Calu3 (cell line): ENCODE data around the gene SLC35B3. TPM values are rescaled to one million over a fixed set of nuclear protein-coding genes. Genes with fewer than 3 reads are reported as not detected.
"Not testable (repeated sequence)": the region's sequence is repeated elsewhere in the genome, so short reads cannot be mapped to it uniquely, and the experiment has no call there.

Experiments used
- BruUV-seq: library from RNA; stranded (reverse); fragments of 400-500 nt; replicated peaks from 2 replicates; lab custom pipeline; 2021; lab: Mats Ljungman, UMichigan
- CTCF ChIA-PET: fragments of 300-600 bp; sonication (Branson Sonifier 250); formaldehyde crosslinking; loops from one replicate; lab custom pipeline; 2022; ENCODE audit warnings: antibody characterized with exemption; lab: Charles Lee
- DNase-seq: peaks from one replicate; pipeline ENCODE4 v3.0.0; 2022
- H3K27ac Mint-ChIP-seq: one replicate; pipeline ENCODE4 v1.8.0; 2022; ENCODE audit warnings: mixed read lengths; ENCODE audit not compliant: unreplicated experiment
- H3K27me3 Mint-ChIP-seq: one replicate; pipeline ENCODE4 v1.8.0; 2022; ENCODE audit warnings: mixed read lengths; ENCODE audit not compliant: unreplicated experiment
- H3K36me3 Mint-ChIP-seq: one replicate; pipeline ENCODE4 v1.8.0; 2022; ENCODE audit warnings: mild to moderate bottlenecking, moderate library complexity, mixed read lengths; ENCODE audit not compliant: insufficient read depth, unreplicated experiment
- H3K4me1 Mint-ChIP-seq: one replicate; pipeline ENCODE4 v1.8.0; 2022; ENCODE audit warnings: mild to moderate bottlenecking, low read depth, mixed read lengths; ENCODE audit not compliant: unreplicated experiment
- H3K4me3 Mint-ChIP-seq: one replicate; pipeline ENCODE4 v1.8.0; 2022; ENCODE audit warnings: mild to moderate bottlenecking, low read depth, moderate library complexity, mixed read lengths; ENCODE audit not compliant: unreplicated experiment
- H3K9me3 Mint-ChIP-seq: one replicate; pipeline ENCODE4 v1.8.0; 2022; ENCODE audit warnings: low read depth, mixed read lengths; ENCODE audit not compliant: unreplicated experiment
- CTCF ChIP-seq: fragments of 200-600 bp; IDR thresholded peaks from one replicate; pipeline ENCODE4 v1.8.0; 2022; ENCODE audit warnings: antibody characterized with exemption; ENCODE audit not compliant: unreplicated experiment
- intact Hi-C: fragments of 100-400 bp; cut with micrococcal nuclease; formaldehyde crosslinking; loops from one replicate; pipeline ENCODE4 v1.10.0; 2022; ENCODE audit not compliant: unreplicated experiment
- total RNA-seq: library from RNA; stranded (reverse); gene quantifications from 2 replicates; pipeline ENCODE4 v1.2.3, GENCODE V29; 2022

SLC35B3 gene
- total RNA-seq, 1 experiment from 2014 or later: 11.0 TPM

- Mint-ChIP-seq H3K27me3 (no peaks in the 10 kb centered on the region), H3K9me3 (no peaks in the 10 kb centered on the region), H3K27ac (no peak overlapping the region), H3K36me3 (no peaks in the 10 kb centered on the region), H3K4me1 (no peaks in the 10 kb centered on the region), H3K4me3 (no peak overlapping the region)
- intact Hi-C loops: no loop called here
- DNase-seq: no peak
- TF ChIP-seq CTCF: no peak
- CTCF ChIA-PET: no interaction called here
- no TSS peak for BruUV-seq
Observed at GRCh38 chr6:8446391-8446790, 11.0 kb upstream of the SLC35B3 start.

- BruUV-seq, H3K4me3 Mint-ChIP-seq, H3K36me3 Mint-ChIP-seq, intact Hi-C loops, H3K4me1 Mint-ChIP-seq, H3K9me3 Mint-ChIP-seq, H3K27ac Mint-ChIP-seq, DNase-seq, H3K27me3 Mint-ChIP-seq, CTCF ChIA-PET: not testable (repeated sequence)
Observed at GRCh38 chr6:8445930-8446329, 10.6 kb upstream of the SLC35B3 start.

GRCh38 chr6:8442150-8442549 lies 6.8 kb upstream of the SLC35B3 start:
- DNase-seq: no peak
- Mint-ChIP-seq H3K4me1 (no peaks in the 10 kb centered on the region), H3K4me3 (no peak overlapping the region), H3K27me3 (no peaks in the 10 kb centered on the region), H3K27ac (no peak overlapping the region), H3K9me3 (no peaks in the 10 kb centered on the region), H3K36me3 (no peaks in the 10 kb centered on the region)
- TF ChIP-seq CTCF: no peak
- BruUV-seq: no TSS peak
- CTCF ChIA-PET: no interaction called here
- intact Hi-C loops: no loop called here

GRCh38 chr6:8441452-8441851 lies 6.1 kb upstream of the SLC35B3 start:
- H3K4me1 Mint-ChIP-seq: no peaks in the 10 kb centered on the region
- no peaks in the 10 kb centered on the region for H3K9me3 Mint-ChIP-seq
- H3K4me3 Mint-ChIP-seq: no peak overlapping the region
- no peak for TF ChIP-seq CTCF
- no peaks in the 10 kb centered on the region for H3K36me3 Mint-ChIP-seq
- no peaks in the 10 kb centered on the region for H3K27me3 Mint-ChIP-seq
- H3K27ac Mint-ChIP-seq: no peak overlapping the region
- BruUV-seq: no TSS peak
- CTCF ChIA-PET: no interaction called here
- DNase-seq: no peak
- intact Hi-C loops: no loop called here

- BruUV-seq: no TSS peak
- Mint-ChIP-seq H3K9me3 (no peaks in the 10 kb centered on the region), H3K4me3 (no peak overlapping the region), H3K36me3 (peaks cover 10% of the 10 kb centered on the region), H3K27ac (no peak overlapping the region), H3K27me3 (no peaks in the 10 kb centered on the region), H3K4me1 (no peaks in the 10 kb centered on the region)
- DNase-seq: no peak
- intact Hi-C loops: no loop called here
- no peak for TF ChIP-seq CTCF
- CTCF ChIA-PET: no interaction called here
Observed at GRCh38 chr6:8439601-8440268, 4.4 kb upstream of the SLC35B3 start.
